GM23338 (cell line): ENCODE results near the gene PGP. TPM values are rescaled to one million over a fixed set of nuclear protein-coding genes. Genes with fewer than 3 reads are reported as not detected.

Source experiments
- ATAC-seq: fragments of 200-7000 bp; cut with Tn5 transposase; 3 replicates; pipeline ENCODE4 v1.9.1; 2020
- DNase-seq: peaks from one replicate; pipeline ENCODE4 v3.0.0-alpha.2; 2015; ENCODE audit warnings: low spot score
- H2AFZ ChIP-seq: fragments of 200-600 bp; sonication (generic); 2 replicates; pipeline ENCODE4 v1.8.0; 2016; ENCODE audit warnings: antibody characterized with exemption, mild to moderate bottlenecking, moderate library complexity
- H3F3A ChIP-seq: fragments of 200-600 bp; sonication (generic); replicated peaks from 2 replicates; pipeline ENCODE4 v1.8.0; 2017; ENCODE audit warnings: antibody characterized with exemption, mixed run types, low read depth
- H3K27ac ChIP-seq: fragments of 200-600 bp; sonication (generic); 2 replicates; pipeline ENCODE4 v1.6.1; 2016; ENCODE audit warnings: low read depth
- H3K27me3 ChIP-seq: fragments of 200-600 bp; sonication (generic); 2 replicates; pipeline ENCODE4 v1.8.0; 2016; ENCODE audit warnings: mild to moderate bottlenecking, mixed run types, moderate library complexity; ENCODE audit not compliant: insufficient read depth
- H3K36me3 ChIP-seq: fragments of 200-600 bp; sonication (generic); 2 replicates; pipeline ENCODE4 v1.8.0; 2016; ENCODE audit warnings: mild to moderate bottlenecking; ENCODE audit not compliant: insufficient read depth
- H3K4me1 ChIP-seq: fragments of 200-600 bp; sonication (generic); 2 replicates; pipeline ENCODE4 v1.8.0; 2016; ENCODE audit warnings: mild to moderate bottlenecking, moderate library complexity; ENCODE audit not compliant: insufficient read depth
- H3K4me2 ChIP-seq: fragments of 200-600 bp; sonication (generic); 2 replicates; pipeline ENCODE4 v1.7.1; 2017; ENCODE audit warnings: mixed run types
- H3K4me3 ChIP-seq: fragments of 200-600 bp; sonication (generic); 2 replicates; pipeline ENCODE4 v1.6.1; 2016; ENCODE audit warnings: mixed run types
- H3K79me2 ChIP-seq: fragments of 200-600 bp; sonication (generic); replicated peaks from 2 replicates; pipeline ENCODE4 v1.8.0; 2017; ENCODE audit warnings: mild to moderate bottlenecking; ENCODE audit not compliant: insufficient read depth
- H3K9me2 ChIP-seq: fragments of 200-600 bp; sonication (generic); 2 replicates; pipeline ENCODE4 v1.8.0; 2017; ENCODE audit not compliant: insufficient read depth
- H4K20me1 ChIP-seq: fragments of 200-600 bp; sonication (generic); replicated peaks from 2 replicates; pipeline ENCODE4 v1.8.0; 2017; ENCODE audit warnings: mild to moderate bottlenecking; ENCODE audit not compliant: insufficient read depth
- H3K27ac Mint-ChIP-seq: 2 replicates; pipeline ENCODE4 v1.8.0; 2020; ENCODE audit warnings: inconsistent platforms, mild to moderate bottlenecking, moderate library complexity, mixed read lengths
- H3K27me3 Mint-ChIP-seq: 3 replicates; pipeline ENCODE4 v1.8.0; 2022; ENCODE audit warnings: low read depth, mild to moderate bottlenecking, moderate library complexity, mixed read lengths, inconsistent platforms; ENCODE audit not compliant: insufficient read depth, poor library complexity
- H3K36me3 Mint-ChIP-seq: 3 replicates; pipeline ENCODE4 v1.8.0; 2021; ENCODE audit warnings: low read depth, mild to moderate bottlenecking, inconsistent platforms, moderate library complexity, mixed read lengths
- H3K4me1 Mint-ChIP-seq: 3 replicates; pipeline ENCODE4 v1.8.0; 2020; ENCODE audit warnings: mild to moderate bottlenecking, inconsistent platforms, mixed read lengths
- H3K4me3 Mint-ChIP-seq: 3 replicates; pipeline ENCODE4 v1.8.0; 2021; ENCODE audit warnings: moderate library complexity, mild to moderate bottlenecking, inconsistent platforms, mixed read lengths
- H3K9me3 Mint-ChIP-seq: 3 replicates; pipeline ENCODE4 v1.8.0; 2020; ENCODE audit warnings: moderate library complexity, mild to moderate bottlenecking, inconsistent platforms, mixed read lengths
- CREB1 ChIP-seq: fragments of 250-450 bp; sonication (Bioruptor Pico); IDR thresholded peaks from 2 replicates; pipeline ENCODE4 v1.5.0; 2020; ENCODE audit warnings: low read depth, mild to moderate bottlenecking, moderate library complexity
- CTCF ChIP-seq, 2 experiments: fragments of 200-600 bp in 1 of 2; sonication (generic) in 1 of 2; conservative IDR thresholded peaks; 2 replicates each; pipeline versions ENCODE4 v1.5.1 to v1.6.1; 2016 to 2017; ENCODE audit warnings: antibody characterized with exemption in 2 of 2, low read depth in 2 of 2, mild to moderate bottlenecking in 2 of 2, moderate library complexity in 1 of 2
- EZH2 ChIP-seq: fragments of 200-600 bp; sonication (generic); IDR thresholded peaks from one replicate; pipeline ENCODE4 v1.8.0; 2017; ENCODE audit warnings: antibody characterized with exemption, mild to moderate bottlenecking, low read depth; ENCODE audit not compliant: unreplicated experiment
- EZH2phosphoT487 ChIP-seq: fragments of 200-600 bp; sonication (generic); IDR thresholded peaks from one replicate; pipeline ENCODE4 v1.8.1; 2018; ENCODE audit warnings: antibody characterized with exemption; ENCODE audit not compliant: unreplicated experiment
- JUNB ChIP-seq: IDR thresholded peaks from one replicate; pipeline ENCODE4 v1.6.1; 2016; ENCODE audit warnings: antibody characterized with exemption; ENCODE audit not compliant: unreplicated experiment
- NANOG ChIP-seq: IDR thresholded peaks from 2 replicates; pipeline ENCODE4 v1.6.1; 2016; ENCODE audit warnings: antibody characterized with exemption, borderline replicate concordance
- POLR2AphosphoS5 ChIP-seq: IDR thresholded peaks from 2 replicates; pipeline ENCODE4 v1.6.1; 2016; ENCODE audit warnings: antibody characterized with exemption, low read depth
- REST ChIP-seq: IDR thresholded peaks from one replicate; pipeline ENCODE4 v1.6.1; 2018; ENCODE audit warnings: antibody characterized with exemption; ENCODE audit not compliant: unreplicated experiment
- STAT1 ChIP-seq: IDR thresholded peaks from one replicate; pipeline ENCODE4 v1.6.1; 2016; ENCODE audit warnings: antibody characterized with exemption; ENCODE audit not compliant: unreplicated experiment
- ZNF114 ChIP-seq: fragments of 250-450 bp; sonication (Bioruptor Pico); IDR thresholded peaks from 2 replicates; pipeline ENCODE4 v1.5.0; 2020; ENCODE audit warnings: mild to moderate bottlenecking, moderate library complexity
- ZNF331 ChIP-seq: fragments of 250-450 bp; sonication (Bioruptor Pico); IDR thresholded peaks from 2 replicates; pipeline ENCODE4 v1.5.0; 2020; ENCODE audit warnings: low read depth, mild to moderate bottlenecking, moderate library complexity
- polyA plus RNA-seq: library from polyadenylated mRNA; unstranded; fragments of >200 nt; fragmentation: Nextera tagmentation; extraction: Ambion mirVana; gene quantifications from 2 replicates; pipeline ENCODE4 v1.2.1, GENCODE V29; 2016
- total RNA-seq: library from RNA; depleted of rRNA; stranded (reverse); fragments of >200 nt; shearing (Covaris generic); gene quantifications from 2 replicates; pipeline ENCODE4 v1.2.3, GENCODE V29; 2014
- TF ChIP-seq, protein P1 (sequence below): IDR thresholded peaks from 2 replicates; pipeline ENCODE4 v1.6.1; 2016; ENCODE audit warnings: antibody characterized with exemption
- TF ChIP-seq, protein P2 (sequence below): fragments of 250-450 bp; sonication (Bioruptor Pico); IDR thresholded peaks from 2 replicates; pipeline ENCODE4 v1.5.0; 2020; ENCODE audit warnings: mild to moderate bottlenecking, moderate library complexity

The PGP gene
- total and polyA plus RNA-seq, 2 experiments from 2014 or later: 44.4 to 80.3 TPM

DNA sequence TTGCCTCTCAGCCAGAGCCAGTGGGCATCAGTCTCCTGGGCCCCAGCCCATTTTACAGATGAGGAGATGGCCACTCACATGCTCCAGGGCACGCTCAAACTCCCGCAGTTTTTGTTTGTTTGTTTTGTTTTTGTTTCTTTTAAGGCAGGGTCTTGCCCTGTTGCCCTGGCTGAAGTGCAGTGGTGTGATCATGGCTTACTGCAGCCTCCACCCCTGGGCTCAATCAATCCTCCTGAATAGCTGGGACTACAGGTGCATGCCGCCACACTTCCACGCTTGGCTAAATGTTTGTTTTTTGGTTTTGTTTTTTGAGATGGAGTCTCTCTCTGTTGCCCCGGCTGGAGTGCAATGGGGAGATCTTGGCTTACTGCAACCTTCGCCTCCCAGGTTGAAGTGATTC is 12.3 kb upstream of the PGP start:
- DNase-seq (no peak), ATAC-seq (no peak)
- H3K27me3 ChIP-seq: no peaks in the 10 kb centered on the region
- 0 out of 2 replicates have a peak, but pooled peaks cover 4% of the 10 kb centered on the region for H3K36me3 ChIP-seq
- TF ChIP-seq REST (no peak), EZH2phosphoT487 (no peak), ZNF114 (no peak), POLR2AphosphoS5 (no peak), JUNB (no peak), CREB1 (CRISPR knock-in tag) (no peak), STAT1 (no peak), CTCF (conservative IDR thresholded peaks at IDR 0.05; ENCODE audit: low read depth in 2 of 2) (no peak), ZNF331 (CRISPR knock-in tag) (no peak), NANOG (no peak), EZH2 (no peak)
- TF ChIP-seq, protein P1, sequence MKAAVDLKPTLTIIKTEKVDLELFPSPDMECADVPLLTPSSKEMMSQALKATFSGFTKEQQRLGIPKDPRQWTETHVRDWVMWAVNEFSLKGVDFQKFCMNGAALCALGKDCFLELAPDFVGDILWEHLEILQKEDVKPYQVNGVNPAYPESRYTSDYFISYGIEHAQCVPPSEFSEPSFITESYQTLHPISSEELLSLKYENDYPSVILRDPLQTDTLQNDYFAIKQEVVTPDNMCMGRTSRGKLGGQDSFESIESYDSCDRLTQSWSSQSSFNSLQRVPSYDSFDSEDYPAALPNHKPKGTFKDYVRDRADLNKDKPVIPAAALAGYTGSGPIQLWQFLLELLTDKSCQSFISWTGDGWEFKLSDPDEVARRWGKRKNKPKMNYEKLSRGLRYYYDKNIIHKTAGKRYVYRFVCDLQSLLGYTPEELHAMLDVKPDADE: no peak
- TF ChIP-seq, protein P2, sequence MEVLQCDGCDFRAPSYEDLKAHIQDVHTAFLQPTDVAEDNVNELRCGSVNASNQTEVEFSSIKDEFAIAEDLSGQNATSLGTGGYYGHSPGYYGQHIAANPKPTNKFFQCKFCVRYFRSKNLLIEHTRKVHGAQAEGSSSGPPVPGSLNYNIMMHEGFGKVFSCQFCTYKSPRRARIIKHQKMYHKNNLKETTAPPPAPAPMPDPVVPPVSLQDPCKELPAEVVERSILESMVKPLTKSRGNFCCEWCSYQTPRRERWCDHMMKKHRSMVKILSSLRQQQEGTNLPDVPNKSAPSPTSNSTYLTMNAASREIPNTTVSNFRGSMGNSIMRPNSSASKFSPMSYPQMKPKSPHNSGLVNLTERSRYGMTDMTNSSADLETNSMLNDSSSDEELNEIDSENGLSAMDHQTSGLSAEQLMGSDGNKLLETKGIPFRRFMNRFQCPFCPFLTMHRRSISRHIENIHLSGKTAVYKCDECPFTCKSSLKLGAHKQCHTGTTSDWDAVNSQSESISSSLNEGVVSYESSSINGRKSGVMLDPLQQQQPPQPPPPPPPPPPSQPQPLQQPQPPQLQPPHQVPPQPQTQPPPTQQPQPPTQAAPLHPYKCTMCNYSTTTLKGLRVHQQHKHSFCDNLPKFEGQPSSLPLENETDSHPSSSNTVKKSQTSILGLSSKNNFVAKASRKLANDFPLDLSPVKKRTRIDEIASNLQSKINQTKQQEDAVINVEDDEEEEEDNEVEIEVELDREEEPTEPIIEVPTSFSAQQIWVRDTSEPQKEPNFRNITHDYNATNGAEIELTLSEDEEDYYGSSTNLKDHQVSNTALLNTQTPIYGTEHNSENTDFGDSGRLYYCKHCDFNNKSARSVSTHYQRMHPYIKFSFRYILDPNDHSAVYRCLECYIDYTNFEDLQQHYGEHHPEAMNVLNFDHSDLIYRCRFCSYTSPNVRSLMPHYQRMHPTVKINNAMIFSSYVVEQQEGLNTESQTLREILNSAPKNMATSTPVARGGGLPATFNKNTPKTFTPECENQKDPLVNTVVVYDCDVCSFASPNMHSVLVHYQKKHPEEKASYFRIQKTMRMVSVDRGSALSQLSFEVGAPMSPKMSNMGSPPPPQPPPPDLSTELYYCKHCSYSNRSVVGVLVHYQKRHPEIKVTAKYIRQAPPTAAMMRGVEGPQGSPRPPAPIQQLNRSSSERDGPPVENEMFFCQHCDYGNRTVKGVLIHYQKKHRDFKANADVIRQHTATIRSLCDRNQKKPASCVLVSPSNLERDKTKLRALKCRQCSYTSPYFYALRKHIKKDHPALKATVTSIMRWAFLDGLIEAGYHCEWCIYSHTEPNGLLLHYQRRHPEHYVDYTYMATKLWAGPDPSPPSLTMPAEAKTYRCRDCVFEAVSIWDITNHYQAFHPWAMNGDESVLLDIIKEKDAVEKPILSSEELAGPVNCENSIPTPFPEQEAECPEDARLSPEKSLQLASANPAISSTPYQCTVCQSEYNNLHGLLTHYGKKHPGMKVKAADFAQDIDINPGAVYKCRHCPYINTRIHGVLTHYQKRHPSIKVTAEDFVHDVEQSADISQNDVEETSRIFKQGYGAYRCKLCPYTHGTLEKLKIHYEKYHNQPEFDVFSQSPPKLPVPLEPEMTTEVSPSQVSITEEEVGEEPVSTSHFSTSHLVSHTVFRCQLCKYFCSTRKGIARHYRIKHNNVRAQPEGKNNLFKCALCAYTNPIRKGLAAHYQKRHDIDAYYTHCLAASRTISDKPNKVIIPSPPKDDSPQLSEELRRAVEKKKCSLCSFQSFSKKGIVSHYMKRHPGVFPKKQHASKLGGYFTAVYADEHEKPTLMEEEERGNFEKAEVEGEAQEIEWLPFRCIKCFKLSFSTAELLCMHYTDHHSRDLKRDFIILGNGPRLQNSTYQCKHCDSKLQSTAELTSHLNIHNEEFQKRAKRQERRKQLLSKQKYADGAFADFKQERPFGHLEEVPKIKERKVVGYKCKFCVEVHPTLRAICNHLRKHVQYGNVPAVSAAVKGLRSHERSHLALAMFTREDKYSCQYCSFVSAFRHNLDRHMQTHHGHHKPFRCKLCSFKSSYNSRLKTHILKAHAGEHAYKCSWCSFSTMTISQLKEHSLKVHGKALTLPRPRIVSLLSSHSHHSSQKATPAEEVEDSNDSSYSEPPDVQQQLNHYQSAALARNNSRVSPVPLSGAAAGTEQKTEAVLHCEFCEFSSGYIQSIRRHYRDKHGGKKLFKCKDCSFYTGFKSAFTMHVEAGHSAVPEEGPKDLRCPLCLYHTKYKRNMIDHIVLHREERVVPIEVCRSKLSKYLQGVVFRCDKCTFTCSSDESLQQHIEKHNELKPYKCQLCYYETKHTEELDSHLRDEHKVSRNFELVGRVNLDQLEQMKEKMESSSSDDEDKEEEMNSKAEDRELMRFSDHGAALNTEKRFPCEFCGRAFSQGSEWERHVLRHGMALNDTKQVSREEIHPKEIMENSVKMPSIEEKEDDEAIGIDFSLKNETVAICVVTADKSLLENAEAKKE (CRISPR knock-in tag): no peak
- Mint-ChIP-seq H3K27ac (no peak overlapping the region), H3K9me3 (no peaks in the 10 kb centered on the region), H3K4me1 (no peaks in the 10 kb centered on the region; the same call in 2 of the 3 replicates), H3K27me3 (peaks cover 14% of the 10 kb centered on the region), H3K36me3 (peaks cover 6% of the 10 kb centered on the region; the same call in 2 of the 3 replicates), H3K4me3 (no peak overlapping the region)
- H3F3A ChIP-seq: peaks cover 5% of the 10 kb centered on the region; the same call in 1 of the 2 replicates
- H3K27ac ChIP-seq: no peak overlapping the region
- no peak overlapping the region for H2AFZ ChIP-seq
- H3K9me2 ChIP-seq: no peaks in the 10 kb centered on the region
- no peak overlapping the region for H3K4me3 ChIP-seq
- H3K4me2 ChIP-seq: no peak overlapping the region
- H3K4me1 ChIP-seq: no peaks in the 10 kb centered on the region; the same call in 1 of the 2 replicates
- H4K20me1 ChIP-seq: peaks cover 5% of the 10 kb centered on the region
- peaks cover 44% of the 10 kb centered on the region for H3K79me2 ChIP-seq
